ENCODE data around the gene RUNX3.

Gene RUNX3

GRCh38 chr1:24942789-24943188 lies 12.7 kb upstream of the RUNX3 start:
- DNase-seq (ENCODE audit: insufficient read length) (no peak), FAIRE-seq (no peak)
- TF ChIP-seq POLR2AphosphoS5 (IDR thresholded peaks at IDR 0.05; ENCODE audit: low read depth, low read length) (peak; percentile 4; the same call in 1 of the 2 replicates), POLR2A (IDR thresholded peaks at IDR 0.05; ENCODE audit: low read depth, low read length) (no peak; the same call in 1 of the 2 replicates), TAF1 (IDR thresholded peaks at IDR 0.05; ENCODE audit: borderline replicate concordance, low read depth, low read length) (no peak)

- DNase-seq (ENCODE audit: insufficient read length) (no peak), FAIRE-seq (no peak)
- TF ChIP-seq POLR2A (IDR thresholded peaks at IDR 0.05; ENCODE audit: low read depth, low read length) (no peak), POLR2AphosphoS5 (IDR thresholded peaks at IDR 0.05; ENCODE audit: low read depth, low read length) (peak; percentile 60; the same call in 1 of the 2 replicates)
Measured at GRCh38 chr1:24941564-24941963, 11.5 kb upstream of the RUNX3 start.

GRCh38 chr1:24940231-24940630 lies 10.2 kb upstream of the RUNX3 start:
- DNase-seq (ENCODE audit: insufficient read length) (no peak), FAIRE-seq (no peak)
- no peak for TF ChIP-seq POLR2AphosphoS5 (IDR thresholded peaks at IDR 0.05; ENCODE audit: low read depth, low read length)
- no peak for TF ChIP-seq POLR2A (IDR thresholded peaks at IDR 0.05; ENCODE audit: low read depth, low read length)

GRCh38 chr1:24939675-24940193 lies 9.7 kb upstream of the RUNX3 start:
- DNase-seq (ENCODE audit: insufficient read length) (no peak), FAIRE-seq (no peak)
- TF ChIP-seq POLR2A (IDR thresholded peaks at IDR 0.05; ENCODE audit: low read depth, low read length) (no peak), POLR2AphosphoS5 (IDR thresholded peaks at IDR 0.05; ENCODE audit: low read depth, low read length) (no peak; the same call in 1 of the 2 replicates), TAF1 (IDR thresholded peaks at IDR 0.05; ENCODE audit: borderline replicate concordance, low read depth, low read length) (no peak)

GRCh38 chr1:24939040-24939674 lies 9.1 kb upstream of the RUNX3 start:
- no peak for TF ChIP-seq TAF1 (IDR thresholded peaks at IDR 0.05; ENCODE audit: borderline replicate concordance, low read depth, low read length)
- peak; percentile 67 for TF ChIP-seq POLR2AphosphoS5 (IDR thresholded peaks at IDR 0.05; ENCODE audit: low read depth, low read length)
- peak; percentile 43; the same call in 1 of the 2 replicates for TF ChIP-seq POLR2A (IDR thresholded peaks at IDR 0.05; ENCODE audit: low read depth, low read length)
- FAIRE-seq (no peak), DNase-seq (ENCODE audit: insufficient read length) (no peak)

- TF ChIP-seq POLR2A (IDR thresholded peaks at IDR 0.05; ENCODE audit: low read depth, low read length) (no peak), POLR2AphosphoS5 (IDR thresholded peaks at IDR 0.05; ENCODE audit: low read depth, low read length) (no peak), TAF1 (IDR thresholded peaks at IDR 0.05; ENCODE audit: borderline replicate concordance, low read depth, low read length) (no peak)
- no peak for FAIRE-seq
- DNase-seq (ENCODE audit: insufficient read length) = no peak
Measured at GRCh38 chr1:24938276-24938675, 8.2 kb upstream of the RUNX3 start.

GRCh38 chr1:24936684-24937083 lies 6.6 kb upstream of the RUNX3 start:
- no peak for FAIRE-seq
- no peak for DNase-seq (ENCODE audit: insufficient read length)
- TF ChIP-seq POLR2A (IDR thresholded peaks at IDR 0.05; ENCODE audit: low read depth, low read length) (no peak), TAF1 (IDR thresholded peaks at IDR 0.05; ENCODE audit: borderline replicate concordance, low read depth, low read length) (no peak), POLR2AphosphoS5 (IDR thresholded peaks at IDR 0.05; ENCODE audit: low read depth, low read length) (no peak)

- peak; percentile 77 for FAIRE-seq
- DNase-seq (ENCODE audit: insufficient read length) = no peak
- no peak for TF ChIP-seq POLR2A (IDR thresholded peaks at IDR 0.05; ENCODE audit: low read depth, low read length)
- TF ChIP-seq POLR2AphosphoS5 (IDR thresholded peaks at IDR 0.05; ENCODE audit: low read depth, low read length) = no peak; the same call in 1 of the 2 replicates
- TF ChIP-seq TAF1 (IDR thresholded peaks at IDR 0.05; ENCODE audit: borderline replicate concordance, low read depth, low read length) = no peak
Measured at GRCh38 chr1:24935615-24936484, 5.8 kb upstream of the RUNX3 start.

GRCh38 chr1:24935196-24935526 lies 5.1 kb upstream of the RUNX3 start:
- DNase-seq (ENCODE audit: insufficient read length) (no peak), FAIRE-seq (no peak)
- TF ChIP-seq POLR2A (IDR thresholded peaks at IDR 0.05; ENCODE audit: low read depth, low read length) = peak; percentile 56; the same call in 1 of the 2 replicates
- TF ChIP-seq TAF1 (IDR thresholded peaks at IDR 0.05; ENCODE audit: borderline replicate concordance, low read depth, low read length) = no peak
- no peak; the same call in none of the 2 replicates for TF ChIP-seq POLR2AphosphoS5 (IDR thresholded peaks at IDR 0.05; ENCODE audit: low read depth, low read length)

- DNase-seq (ENCODE audit: insufficient read length) = no peak
- FAIRE-seq = peak; percentile 77
- TF ChIP-seq POLR2AphosphoS5 (IDR thresholded peaks at IDR 0.05; ENCODE audit: low read depth, low read length) = no peak
- no peak; the same call in 1 of the 2 replicates for TF ChIP-seq POLR2A (IDR thresholded peaks at IDR 0.05; ENCODE audit: low read depth, low read length)
- no peak for TF ChIP-seq TAF1 (IDR thresholded peaks at IDR 0.05; ENCODE audit: borderline replicate concordance, low read depth, low read length)
Measured at GRCh38 chr1:24934310-24935195, 4.5 kb upstream of the RUNX3 start.

GRCh38 chr1:24933468-24933867 lies 3.4 kb upstream of the RUNX3 start:
- FAIRE-seq (no peak), DNase-seq (ENCODE audit: insufficient read length) (no peak)
- TF ChIP-seq POLR2AphosphoS5 (IDR thresholded peaks at IDR 0.05; ENCODE audit: low read depth, low read length) (peak; percentile 55; the same call in 1 of the 2 replicates), TAF1 (IDR thresholded peaks at IDR 0.05; ENCODE audit: borderline replicate concordance, low read depth, low read length) (no peak), POLR2A (IDR thresholded peaks at IDR 0.05; ENCODE audit: low read depth, low read length) (0 out of 2 replicates have a peak, but pooled peaks have one; percentile 29)

Data from GM12892 (cell line).